ENCODE results near the gene MPV17.

MPV17 gene

GRCh38 chr2:27263287-27264252 lies 59.3 kb downstream of the MPV17 start:
- DNase-seq, result peak; percentile 20

DNA sequence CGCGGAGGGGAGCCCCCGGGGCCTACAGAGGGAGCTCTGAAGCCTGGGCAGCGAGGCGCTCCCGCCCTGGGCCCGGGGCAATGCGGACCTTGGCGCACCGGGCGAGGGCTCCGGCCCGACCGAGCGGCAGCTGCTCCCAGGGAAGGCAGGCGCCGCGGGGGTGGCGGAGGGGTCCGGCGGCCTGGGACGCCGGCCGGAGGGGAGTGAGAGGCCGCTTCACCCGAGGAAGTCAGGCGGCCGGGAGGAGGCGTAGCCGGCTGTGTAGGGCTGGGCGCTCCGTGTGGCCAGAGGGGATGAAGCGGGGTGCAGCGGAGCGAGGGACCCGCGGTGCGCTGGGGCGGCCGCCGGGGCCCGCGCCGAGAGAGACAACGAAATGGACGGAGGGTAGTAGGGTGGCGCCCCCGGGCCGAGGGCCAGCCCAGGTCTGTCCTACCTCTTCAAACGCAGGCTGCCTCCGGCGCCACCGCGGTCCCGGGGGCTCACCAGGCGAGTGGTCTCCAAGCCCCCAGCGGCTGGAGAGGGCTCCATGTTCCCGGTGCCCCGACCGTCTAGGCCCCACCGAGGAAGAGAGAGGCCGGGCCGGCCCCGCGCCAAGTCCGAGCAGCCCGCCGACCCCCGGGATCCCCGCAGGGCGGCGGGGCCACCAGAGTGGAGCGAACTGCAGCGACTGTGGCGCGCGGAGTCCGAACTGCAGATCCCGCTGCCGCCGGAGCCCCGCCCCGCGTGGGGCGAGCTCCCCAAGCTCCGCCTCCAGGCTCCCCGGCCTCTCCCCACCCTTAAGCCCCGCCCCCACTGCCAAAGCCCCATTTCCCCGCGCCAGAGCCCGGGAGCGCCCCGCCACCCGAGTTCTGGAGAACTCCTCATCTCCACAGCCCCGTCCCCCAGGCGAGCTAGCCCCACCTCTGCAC lies 60.3 kb downstream of the MPV17 start, which contains the start of gene SLC30A3:
Gene SLC30A3, minus strand, starts transcription at position 669 of the 908 bp plus-strand sequence. Its CDS starts 141 bp downstream, at position 528.
- DNase-seq, result peak; percentile 17

DNA sequence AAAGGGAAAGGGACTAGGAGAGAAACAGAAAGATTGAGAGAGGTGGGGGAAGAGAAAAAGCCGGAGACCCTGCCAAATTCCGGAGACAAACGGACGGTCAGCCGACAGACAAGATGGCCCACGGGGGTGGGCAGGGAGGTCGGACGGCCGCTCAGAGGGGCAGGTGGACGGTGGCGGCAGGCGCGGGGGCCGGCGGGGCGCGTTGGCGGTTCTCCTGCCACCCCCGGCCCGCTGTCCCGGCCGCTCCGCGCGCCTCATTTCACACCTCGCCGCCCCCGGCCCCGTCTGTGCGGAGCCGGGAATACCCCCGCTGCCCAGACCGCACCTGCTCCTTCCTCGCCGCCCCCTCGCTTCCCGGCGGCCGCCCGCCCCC lies 61.0 kb downstream of the MPV17 start:
- DNase-seq, result no peak

DNA sequence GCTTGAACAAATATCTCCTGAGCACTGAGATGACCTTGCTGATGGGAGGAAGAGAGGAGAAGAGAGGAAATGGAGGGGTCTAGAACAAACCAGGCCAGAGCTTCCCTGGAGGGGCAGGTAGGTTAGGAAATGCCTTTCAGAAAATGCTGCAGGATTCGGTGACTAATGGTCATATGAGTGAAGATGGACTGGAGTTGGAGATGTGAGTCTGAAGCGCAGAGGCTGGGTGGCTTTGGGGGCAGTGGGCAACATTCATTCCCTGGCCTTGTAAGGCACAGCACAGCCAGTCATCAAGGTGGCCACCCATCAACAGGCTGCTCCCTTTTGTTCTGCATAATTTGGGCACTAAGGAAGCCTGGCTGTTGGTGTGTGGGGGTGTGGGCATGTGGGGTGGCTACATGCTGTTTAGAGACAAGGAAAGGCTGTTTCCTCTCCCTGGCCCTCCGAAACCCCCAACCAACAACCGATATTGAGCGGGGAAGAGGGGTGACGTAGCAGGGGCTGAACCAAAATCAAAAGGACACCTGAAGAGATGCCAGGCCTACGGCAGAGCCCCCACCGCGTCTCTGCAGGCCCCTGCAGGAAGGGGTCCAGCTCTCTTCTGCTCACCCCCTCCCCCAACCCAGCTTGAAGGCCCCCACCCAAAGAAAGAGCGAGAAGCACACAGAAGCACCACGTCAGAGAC lies 61.5 kb downstream of the MPV17 start:
- no peak for DNase-seq

All from DMS79 treated with DMSO at 0.1 percent for 48 hours (cell line).